ENCODE results near the gene RHOG.
"Not testable (repeated sequence)": the region's sequence is repeated elsewhere in the genome, so short reads cannot be mapped to it uniquely, and the experiment has no call there.

Gene RHOG

GRCh38 chr11:3807909-3808860, 32.6 kb downstream of the RHOG start, which contains the start of gene PGAP2:
Gene PGAP2 (plus strand): TSS chr11:3808560. CDS start chr11:3811260, 2,700 bp downstream.
- DNase-seq, result peak; percentile 77

GRCh38 chr11:3803726-3804495, 36.8 kb downstream of the RHOG start:
- DNase-seq, result no peak

- no peak for DNase-seq
Measured at GRCh38 chr11:3802011-3802790, 38.6 kb downstream of the RHOG start.

- no peak for DNase-seq
Measured at GRCh38 chr11:3799873-3800272, 40.9 kb downstream of the RHOG start.

- no peak for DNase-seq
Measured at GRCh38 chr11:3799143-3799542, 41.6 kb downstream of the RHOG start.

GRCh38 chr11:3797329-3798090, 43.2 kb downstream of the RHOG start, which contains the start of gene NUP98:
Gene NUP98 (minus strand): TSS chr11:3797554. CDS start chr11:3782117, 15,437 bp downstream.
- DNase-seq, result peak; percentile 100

GRCh38 chr11:3796801-3797328, 43.9 kb downstream of the RHOG start:
- DNase-seq, result no peak

- DNase-seq, result no peak
Measured at GRCh38 chr11:3796346-3796745, 44.4 kb downstream of the RHOG start.

- no peak for DNase-seq
Measured at GRCh38 chr11:3796002-3796311, 44.8 kb downstream of the RHOG start.

- DNase-seq, result no peak
Measured at GRCh38 chr11:3795131-3796001, 45.4 kb downstream of the RHOG start.

- DNase-seq, result not testable (repeated sequence)
Measured at GRCh38 chr11:3794387-3794786, 46.4 kb downstream of the RHOG start.

GRCh38 chr11:3786781-3787428, 53.9 kb downstream of the RHOG start:
- DNase-seq, result peak; percentile 30

GRCh38 chr11:3783611-3784010, 57.1 kb downstream of the RHOG start:
- DNase-seq, result no peak

- DNase-seq, result no peak
Measured at GRCh38 chr11:3782963-3783362, 57.8 kb downstream of the RHOG start.

- no peak for DNase-seq
Measured at GRCh38 chr11:3781423-3781822, 59.3 kb downstream of the RHOG start.
